ENCODE data around the gene KRT40. TPM values are rescaled to one million over a fixed set of nuclear protein-coding genes. Genes with fewer than 3 reads are reported as not detected.

KRT40 gene
- total and polyA plus RNA-seq, 5 donors from 2014 or later: not detected

- no peak for ATAC-seq (ENCODE audit: low read depth in 2 of 2)
- Histone ChIP-seq H3K36me3 (ENCODE audit: control insufficient read depth, insufficient read depth, low read length) (no peaks in the 10 kb centered on the region), H3K27ac (ENCODE audit: insufficient read depth, low read length, poor library complexity, severe bottlenecking) (no peak within 1 kb of the TSS), H3K4me1 (ENCODE audit: control insufficient read depth, insufficient read depth, low read length, poor library complexity, severe bottlenecking) (no peaks in the 10 kb centered on the region), H3K27me3 (ENCODE audit: control insufficient read depth, insufficient read depth, low read length) (peaks cover 11% of the 10 kb centered on the region), H3K9me3 (ENCODE audit: control insufficient read depth in 2 of 2, low read length in 2 of 2) (no peaks in the 10 kb centered on the region), H3K4me3 (ENCODE audit: low read depth, low read length) (no peak within 1 kb of the TSS)
- peak within 1 kb of the TSS in 1 of 4 donors; percentile 4 for H3K4me3 Mint-ChIP-seq
- H3K4me1 Mint-ChIP-seq: peaks cover 0 to 4% (median 0%) of the 10 kb centered on the region in 4 donors
- no peak within 1 kb of the TSS for H3K27ac Mint-ChIP-seq
- H3K9me3 Mint-ChIP-seq: peaks cover 0 to 3% (median 0%) of the 10 kb centered on the region in 7 donors
- DNase-seq: no peak
- H3K36me3 Mint-ChIP-seq: no peaks in the 10 kb centered on the region
- peaks cover 29% of the 10 kb centered on the region for H3K27me3 Mint-ChIP-seq
Observed at GRCh38 chr17:40937384-40937819, 46.7 kb downstream of the KRT40 start, which contains the start of gene KRT23. Gene KRT23, minus strand, starts transcription at chr17:40937646. Its CDS starts 1,043 bp downstream, at chr17:40936603.

- Histone ChIP-seq H3K27me3 (ENCODE audit: control insufficient read depth, insufficient read depth, low read length) (peaks cover 14% of the 10 kb centered on the region), H3K27ac (ENCODE audit: insufficient read depth, low read length, poor library complexity, severe bottlenecking) (no peak overlapping the region), H3K4me1 (ENCODE audit: control insufficient read depth, insufficient read depth, low read length, poor library complexity, severe bottlenecking) (no peaks in the 10 kb centered on the region), H3K36me3 (ENCODE audit: control insufficient read depth, insufficient read depth, low read length) (no peaks in the 10 kb centered on the region), H3K9me3 (ENCODE audit: control insufficient read depth in 2 of 2, low read length in 2 of 2) (no peaks in the 10 kb centered on the region), H3K4me3 (ENCODE audit: low read depth, low read length) (no peak overlapping the region)
- peaks cover 0 to 4% (median 0%) of the 10 kb centered on the region in 4 donors for H3K4me1 Mint-ChIP-seq
- H3K36me3 Mint-ChIP-seq: no peaks in the 10 kb centered on the region
- DNase-seq (no peak), ATAC-seq (ENCODE audit: low read depth in 2 of 2) (no peak)
- peak overlapping the region in 1 of 4 donors; percentile 4 for H3K4me3 Mint-ChIP-seq
- no peak overlapping the region for H3K27ac Mint-ChIP-seq
- peaks cover 0 to 3% (median 0%) of the 10 kb centered on the region in 7 donors for H3K9me3 Mint-ChIP-seq
- peaks cover 30% of the 10 kb centered on the region for H3K27me3 Mint-ChIP-seq
Observed at GRCh38 chr17:40936976-40937375, 47.1 kb downstream of the KRT40 start.

- Mint-ChIP-seq H3K27me3 (peaks cover 30% of the 10 kb centered on the region), H3K4me3 (no peak overlapping the region), H3K27ac (no peak overlapping the region), H3K36me3 (no peaks in the 10 kb centered on the region), H3K9me3 (peaks cover 0 to 3% (median 0%) of the 10 kb centered on the region in 7 donors), H3K4me1 (peaks cover 0 to 4% (median 0%) of the 10 kb centered on the region in 4 donors)
- no peaks in the 10 kb centered on the region for H3K36me3 ChIP-seq (ENCODE audit: control insufficient read depth, insufficient read depth, low read length)
- H3K4me1 ChIP-seq (ENCODE audit: control insufficient read depth, insufficient read depth, low read length, poor library complexity, severe bottlenecking): no peaks in the 10 kb centered on the region
- H3K27me3 ChIP-seq (ENCODE audit: control insufficient read depth, insufficient read depth, low read length): peaks cover 16% of the 10 kb centered on the region
- H3K27ac ChIP-seq (ENCODE audit: insufficient read depth, low read length, poor library complexity, severe bottlenecking): no peak overlapping the region
- no peak overlapping the region for H3K4me3 ChIP-seq (ENCODE audit: low read depth, low read length)
- H3K9me3 ChIP-seq (ENCODE audit: control insufficient read depth in 2 of 2, low read length in 2 of 2): no peaks in the 10 kb centered on the region
- DNase-seq (no peak), ATAC-seq (ENCODE audit: low read depth in 2 of 2) (no peak)
Observed at GRCh38 chr17:40936437-40936971, 47.6 kb downstream of the KRT40 start.

GRCh38 chr17:40935624-40936023 lies 48.5 kb downstream of the KRT40 start:
- Mint-ChIP-seq H3K27ac (no peak overlapping the region), H3K9me3 (peaks cover 0 to 3% (median 0%) of the 10 kb centered on the region in 7 donors)
- H3K4me3 ChIP-seq (ENCODE audit: low read depth, low read length): no peak overlapping the region

GRCh38 chr17:40932608-40933007 lies 51.5 kb downstream of the KRT40 start:
- no peak for DNase-seq
- H3K36me3 ChIP-seq (ENCODE audit: control insufficient read depth, insufficient read depth, low read length): no peaks in the 10 kb centered on the region
- H3K9me3 ChIP-seq (ENCODE audit: control insufficient read depth in 2 of 2, low read length in 2 of 2): no peaks in the 10 kb centered on the region
- H3K27ac Mint-ChIP-seq: no peak overlapping the region
- H3K27me3 ChIP-seq (ENCODE audit: control insufficient read depth, insufficient read depth, low read length): peaks cover 21% of the 10 kb centered on the region
- H3K27me3 Mint-ChIP-seq: peaks cover 36% of the 10 kb centered on the region
- H3K4me3 ChIP-seq (ENCODE audit: low read depth, low read length): no peak overlapping the region
- H3K9me3 Mint-ChIP-seq: peaks cover 0 to 1% (median 0%) of the 10 kb centered on the region in 7 donors
- H3K4me1 ChIP-seq (ENCODE audit: control insufficient read depth, insufficient read depth, low read length, poor library complexity, severe bottlenecking): no peaks in the 10 kb centered on the region
- H3K4me1 Mint-ChIP-seq: peaks cover 0 to 3% (median 0%) of the 10 kb centered on the region in 4 donors
- no peak overlapping the region for H3K27ac ChIP-seq (ENCODE audit: insufficient read depth, low read length, poor library complexity, severe bottlenecking)
- ATAC-seq (ENCODE audit: low read depth in 2 of 2): no peak
- no peaks in the 10 kb centered on the region for H3K36me3 Mint-ChIP-seq
- H3K4me3 Mint-ChIP-seq: no peak overlapping the region

More at GRCh38 chr17:40935624-40936023, 48.5 kb downstream of the KRT40 start:
- no peaks in the 10 kb centered on the region for H3K4me1 ChIP-seq (ENCODE audit: control insufficient read depth, insufficient read depth, low read length, poor library complexity, severe bottlenecking)
- no peak for ATAC-seq (ENCODE audit: low read depth in 2 of 2)
- DNase-seq: no peak
- H3K4me1 Mint-ChIP-seq: peaks cover 0 to 4% (median 0%) of the 10 kb centered on the region in 4 donors
- no peaks in the 10 kb centered on the region for H3K9me3 ChIP-seq (ENCODE audit: control insufficient read depth in 2 of 2, low read length in 2 of 2)
- H3K36me3 Mint-ChIP-seq: no peaks in the 10 kb centered on the region
- H3K4me3 Mint-ChIP-seq: no peak overlapping the region
- peaks cover 30% of the 10 kb centered on the region for H3K27me3 Mint-ChIP-seq
- peaks cover 18% of the 10 kb centered on the region for H3K27me3 ChIP-seq (ENCODE audit: control insufficient read depth, insufficient read depth, low read length)
- H3K27ac ChIP-seq (ENCODE audit: insufficient read depth, low read length, poor library complexity, severe bottlenecking): no peak overlapping the region
- H3K36me3 ChIP-seq (ENCODE audit: control insufficient read depth, insufficient read depth, low read length): no peaks in the 10 kb centered on the region

GRCh38 chr17:40931311-40931710 lies 52.8 kb downstream of the KRT40 start:
- Histone ChIP-seq H3K27me3 (ENCODE audit: control insufficient read depth, insufficient read depth, low read length) (peaks cover 23% of the 10 kb centered on the region), H3K4me1 (ENCODE audit: control insufficient read depth, insufficient read depth, low read length, poor library complexity, severe bottlenecking) (no peaks in the 10 kb centered on the region), H3K36me3 (ENCODE audit: control insufficient read depth, insufficient read depth, low read length) (no peaks in the 10 kb centered on the region), H3K9me3 (ENCODE audit: control insufficient read depth in 2 of 2, low read length in 2 of 2) (no peaks in the 10 kb centered on the region), H3K4me3 (ENCODE audit: low read depth, low read length) (no peak overlapping the region), H3K27ac (ENCODE audit: insufficient read depth, low read length, poor library complexity, severe bottlenecking) (no peak overlapping the region)
- H3K9me3 Mint-ChIP-seq: peaks cover 0 to 1% (median 0%) of the 10 kb centered on the region in 7 donors
- no peak overlapping the region for H3K4me3 Mint-ChIP-seq
- no peaks in the 10 kb centered on the region for H3K36me3 Mint-ChIP-seq
- H3K4me1 Mint-ChIP-seq: no peaks in the 10 kb centered on the region
- ATAC-seq (ENCODE audit: low read depth in 2 of 2): no peak
- DNase-seq: no peak
- H3K27me3 Mint-ChIP-seq: peaks cover 44% of the 10 kb centered on the region
- no peak overlapping the region for H3K27ac Mint-ChIP-seq

Other genes starting within 250 kb of the KRT40 start
Only the 30 nearest of the 35 such genes appear.
- gene KRT27, start 201.8 kb downstream of the KRT40 start, total RNA-seq: not detected
- not detected for gene KRT27, start 201.8 kb downstream of the KRT40 start, polyA plus RNA-seq
- not detected for gene KRT28, start 184.4 kb downstream of the KRT40 start, total RNA-seq
- gene KRT28, start 184.4 kb downstream of the KRT40 start, polyA plus RNA-seq: not detected
- gene KRT10, start 161.7 kb downstream of the KRT40 start, total RNA-seq: 28.1 TPM
- 100 to 1,000 TPM; 125 to 172 (median 148) TPM for gene KRT10, start 161.7 kb downstream of the KRT40 start, polyA plus RNA-seq
- gene KRT12, start 117.1 kb downstream of the KRT40 start, total RNA-seq: not detected
- gene KRT12, start 117.1 kb downstream of the KRT40 start, polyA plus RNA-seq: not detected
- gene KRT20, start 99.1 kb downstream of the KRT40 start, total RNA-seq: not detected
- gene KRT20, start 99.1 kb downstream of the KRT40 start, polyA plus RNA-seq: not detected
- not detected for gene KRT23, start 46.7 kb downstream of the KRT40 start, total RNA-seq
- not detected for gene KRT23, start 46.7 kb downstream of the KRT40 start, polyA plus RNA-seq
- not detected for gene KRT39, start 17.4 kb downstream of the KRT40 start, total RNA-seq
- gene KRT39, start 17.4 kb downstream of the KRT40 start, polyA plus RNA-seq: not detected
- not detected for gene KRTAP3-3, start 9.8 kb upstream of the KRT40 start, total RNA-seq
- not detected for gene KRTAP3-3, start 9.8 kb upstream of the KRT40 start, polyA plus RNA-seq
- gene KRTAP3-2, start 15.6 kb upstream of the KRT40 start, total RNA-seq: not detected
- not detected for gene KRTAP3-2, start 15.6 kb upstream of the KRT40 start, polyA plus RNA-seq
- not detected for gene KRTAP3-1, start 24.8 kb upstream of the KRT40 start, total RNA-seq
- gene KRTAP3-1, start 24.8 kb upstream of the KRT40 start, polyA plus RNA-seq: not detected
- gene KRTAP1-5, start 42.9 kb upstream of the KRT40 start, total RNA-seq: not detected
- gene KRTAP1-5, start 42.9 kb upstream of the KRT40 start, polyA plus RNA-seq: not detected
- gene KRTAP1-4, start 45.9 kb upstream of the KRT40 start, total RNA-seq: not detected
- not detected for gene KRTAP1-4, start 45.9 kb upstream of the KRT40 start, polyA plus RNA-seq
- gene KRTAP1-3, start 50.5 kb upstream of the KRT40 start, total RNA-seq: not detected
- not detected for gene KRTAP1-3, start 50.5 kb upstream of the KRT40 start, polyA plus RNA-seq
- not detected for gene KRTAP1-1, start 57.1 kb upstream of the KRT40 start, total RNA-seq
- not detected for gene KRTAP1-1, start 57.1 kb upstream of the KRT40 start, polyA plus RNA-seq
- gene KRTAP2-1, start 63.0 kb upstream of the KRT40 start, total RNA-seq: not detected
- gene KRTAP2-1, start 63.0 kb upstream of the KRT40 start, polyA plus RNA-seq: not detected
- gene KRTAP2-2, start 70.9 kb upstream of the KRT40 start, total RNA-seq: not detected
- gene KRTAP2-2, start 70.9 kb upstream of the KRT40 start, polyA plus RNA-seq: not detected
- not detected for gene KRTAP2-3, start 75.8 kb upstream of the KRT40 start, total RNA-seq
- not detected for gene KRTAP2-3, start 75.8 kb upstream of the KRT40 start, polyA plus RNA-seq
- not detected for gene KRTAP2-4, start 81.6 kb upstream of the KRT40 start, total RNA-seq
- gene KRTAP2-4, start 81.6 kb upstream of the KRT40 start, polyA plus RNA-seq: not detected
- gene KRTAP4-7, start 99.8 kb upstream of the KRT40 start, total RNA-seq: not detected
- not detected for gene KRTAP4-7, start 99.8 kb upstream of the KRT40 start, polyA plus RNA-seq
- gene KRTAP4-8, start 113.8 kb upstream of the KRT40 start, total RNA-seq: not detected
- not detected for gene KRTAP4-8, start 113.8 kb upstream of the KRT40 start, polyA plus RNA-seq
- not detected for gene KRTAP4-16, start 117.9 kb upstream of the KRT40 start, total RNA-seq
- gene KRTAP4-16, start 117.9 kb upstream of the KRT40 start, polyA plus RNA-seq: not detected
- not detected for gene KRTAP4-9, start 121.1 kb upstream of the KRT40 start, total RNA-seq
- gene KRTAP4-9, start 121.1 kb upstream of the KRT40 start, polyA plus RNA-seq: not detected
- gene KRTAP4-11, start 134.0 kb upstream of the KRT40 start, total RNA-seq: not detected
- gene KRTAP4-11, start 134.0 kb upstream of the KRT40 start, polyA plus RNA-seq: not detected
- gene KRTAP4-12, start 139.9 kb upstream of the KRT40 start, total RNA-seq: not detected
- not detected for gene KRTAP4-12, start 139.9 kb upstream of the KRT40 start, polyA plus RNA-seq
- gene KRTAP4-6, start 156.2 kb upstream of the KRT40 start, total RNA-seq: not detected
- not detected for gene KRTAP4-6, start 156.2 kb upstream of the KRT40 start, polyA plus RNA-seq
- gene KRTAP4-5, start 165.5 kb upstream of the KRT40 start, total RNA-seq: not detected
- gene KRTAP4-5, start 165.5 kb upstream of the KRT40 start, polyA plus RNA-seq: not detected
- not detected for gene KRTAP4-4, start 176.4 kb upstream of the KRT40 start, total RNA-seq
- gene KRTAP4-4, start 176.4 kb upstream of the KRT40 start, polyA plus RNA-seq: not detected
- not detected for gene KRTAP4-3, start 183.9 kb upstream of the KRT40 start, total RNA-seq
- not detected for gene KRTAP4-3, start 183.9 kb upstream of the KRT40 start, polyA plus RNA-seq
- not detected for gene KRTAP4-2, start 193.9 kb upstream of the KRT40 start, total RNA-seq
- gene KRTAP4-2, start 193.9 kb upstream of the KRT40 start, polyA plus RNA-seq: not detected
- gene KRTAP4-1, start 200.6 kb upstream of the KRT40 start, total RNA-seq: not detected
- gene KRTAP4-1, start 200.6 kb upstream of the KRT40 start, polyA plus RNA-seq: not detected